CD14-positive monocyte (primary cell): Measurements from ENCODE around the gene SSBP2. TPM values are rescaled to one million over a fixed set of nuclear protein-coding genes. Genes with fewer than 3 reads are reported as not detected.

Experiments used
- DNase-seq, 3 donors: peaks; one replicate each; pipeline ENCODE4 v3.0.0-alpha.2; 2011 to 2022
- H2AFZ ChIP-seq: 2 replicates; pipeline ENCODE4 v1.6.0; 2012; ENCODE audit warnings: mild to moderate bottlenecking, low read depth, low read length, inconsistent platforms; ENCODE audit not compliant: insufficient read depth, poor library complexity, severe bottlenecking
- H3K27ac ChIP-seq, 2 donors: 1 replicate in 1 of 2; 2 replicates in 1 of 2; pipeline ENCODE4 v1.5.1; 2012 to 2013; ENCODE audit warnings: low read length in 2 of 2, control low read depth in 1 of 2, inconsistent platforms in 1 of 2, low read depth in 1 of 2, mild to moderate bottlenecking in 1 of 2
- H3K27me3 ChIP-seq, 2 donors: one replicate each; pipeline versions ENCODE4 v1.6.0 to v1.6.1; 2011 to 2013; ENCODE audit warnings: low read length in 2 of 2; ENCODE audit not compliant: control insufficient read depth in 2 of 2, insufficient read depth in 2 of 2
- H3K36me3 ChIP-seq, 2 donors: replicated peaks in 1 of 2; 1 replicate in 1 of 2; 2 replicates in 1 of 2; pipeline versions ENCODE4 v1.5.1 to v1.6.1; 2012 to 2013; ENCODE audit warnings: low read length in 2 of 2, control low read depth in 1 of 2, inconsistent platforms in 1 of 2, mild to moderate bottlenecking in 1 of 2; ENCODE audit not compliant: insufficient read depth in 2 of 2, control insufficient read depth in 1 of 2
- H3K4me1 ChIP-seq, 2 donors: 1 replicate in 1 of 2; 2 replicates in 1 of 2; pipeline versions ENCODE4 v1.5.1 to v1.6.1; 2012 to 2013; ENCODE audit warnings: low read length in 2 of 2, control low read depth in 1 of 2, inconsistent platforms in 1 of 2, mild to moderate bottlenecking in 1 of 2, moderate library complexity in 1 of 2; ENCODE audit not compliant: insufficient read depth in 2 of 2, control insufficient read depth in 1 of 2
- H3K4me2 ChIP-seq: replicated peaks from 2 replicates; pipeline ENCODE3; 2012; ENCODE audit warnings: low read length, moderate library complexity, mild to moderate bottlenecking; ENCODE audit not compliant: poor library complexity, severe bottlenecking; ENCODE audit errors: extremely low read depth
- H3K4me3 ChIP-seq, 3 experiments: fragments of 200-600 bp in 1 of 3; sonication (generic) in 1 of 3; replicated peaks in 1 of 3; 1 replicate in 2 of 3; 2 replicates in 1 of 3; pipeline ENCODE4 v1.5.1; 2011 to 2013; ENCODE audit warnings: low read length in 3 of 3, mild to moderate bottlenecking in 3 of 3, control low read depth in 2 of 3, low read depth in 2 of 3, inconsistent platforms in 1 of 3, moderate library complexity in 1 of 3
- H3K79me2 ChIP-seq: 2 replicates; pipeline ENCODE4 v1.6.0; 2012; ENCODE audit warnings: mild to moderate bottlenecking, control low read depth, inconsistent platforms, low read length, moderate library complexity; ENCODE audit not compliant: insufficient read depth
- H3K9ac ChIP-seq: 2 replicates; pipeline ENCODE4 v1.6.0; 2017; ENCODE audit warnings: low read length, mild to moderate bottlenecking; ENCODE audit not compliant: insufficient read depth, poor library complexity, severe bottlenecking
- H3K9me3 ChIP-seq, 2 donors: replicated peaks in 1 of 2; 1 replicate in 1 of 2; 2 replicates in 1 of 2; pipeline versions ENCODE4 v1.5.1 to v1.6.1; 2012 to 2013; ENCODE audit warnings: low read length in 2 of 2, control low read depth in 1 of 2; ENCODE audit not compliant: control insufficient read depth in 1 of 2, insufficient read depth in 1 of 2
- H4K20me1 ChIP-seq: 2 replicates; pipeline ENCODE4 v1.6.0; 2012; ENCODE audit warnings: mild to moderate bottlenecking, low read length, control low read depth, moderate library complexity; ENCODE audit not compliant: insufficient read depth
- H3K27ac Mint-ChIP-seq, 7 donors: one replicate each; pipeline ENCODE4 v1.8.0; 2020; ENCODE audit warnings: mild to moderate bottlenecking in 7 of 7, mixed read lengths in 7 of 7, moderate library complexity in 6 of 7, inconsistent platforms in 2 of 7
- H3K27me3 Mint-ChIP-seq, 3 donors: one replicate each; pipeline ENCODE4 v1.8.0; 2021 to 2022; ENCODE audit warnings: low read depth in 3 of 3, mild to moderate bottlenecking in 3 of 3, mixed read lengths in 3 of 3, moderate library complexity in 3 of 3, inconsistent platforms in 1 of 3
- H3K36me3 Mint-ChIP-seq, 2 donors: one replicate each; pipeline ENCODE4 v1.8.0; 2020; ENCODE audit warnings: mixed read lengths in 2 of 2, inconsistent platforms in 1 of 2, mild to moderate bottlenecking in 1 of 2
- H3K4me1 Mint-ChIP-seq: one replicate; pipeline ENCODE4 v1.8.0; 2020; ENCODE audit warnings: mild to moderate bottlenecking, mixed read lengths
- H3K4me3 Mint-ChIP-seq, 2 donors: one replicate each; pipeline ENCODE4 v1.8.0; 2020; ENCODE audit warnings: mild to moderate bottlenecking in 2 of 2, mixed read lengths in 2 of 2, moderate library complexity in 1 of 2
- H3K9me3 Mint-ChIP-seq, 7 donors: one replicate each; pipeline ENCODE4 v1.8.0; 2020 to 2022; ENCODE audit warnings: mixed read lengths in 7 of 7, mild to moderate bottlenecking in 6 of 7, moderate library complexity in 6 of 7, inconsistent platforms in 2 of 7
- WGBS: methylation state at CpG from one replicate; pipeline ENCODE4 v1.1.5; 2013; ENCODE audit warnings: missing lambda C conversion rate; ENCODE audit not compliant: insufficient coverage; 5-methylcytosine and 5-hydroxymethylcytosine counted together
- intact Hi-C, 2 donors: fragments of 100-400 bp; cut with micrococcal nuclease; formaldehyde crosslinking; loops; one replicate each; pipeline versions ENCODE4 v1.15.0 to v1.15.1; 2023
- polyA plus RNA-seq, 3 donors: library from polyadenylated mRNA; depleted of rRNA in 1 of 3; unstranded in 2 of 3; stranded (reverse) in 1 of 3; fragments of 300-500 nt in 2 of 3; fragments of >200 nt in 1 of 3; fragmentation: Illumina TruSeq in 2 of 3; gene quantifications; 1 replicate in 2 of 3; 2 replicates in 1 of 3; pipeline ENCODE4 v1.2.3, GENCODE V29; 2012 to 2021
- TF ChIP-seq, protein P1 (sequence below): fragments of 200-600 bp; IDR thresholded peaks from one replicate; pipeline ENCODE4 v1.8.0; 2022; ENCODE audit warnings: antibody characterized with exemption, mild to moderate bottlenecking

Gene SSBP2
- polyA plus RNA-seq, 3 donors, result 29.1 to 55.2 (median 53.4) TPM

GRCh38 chr5:81552852-81553566, 197.9 kb downstream of the SSBP2 start:
- Histone ChIP-seq H3K9ac (no peak overlapping the region), H3K79me2 (no peaks in the 10 kb centered on the region), H3K27ac (no peak overlapping the region), H3K4me2 (no peak overlapping the region), H2AFZ (no peak overlapping the region), H3K4me3 (no peak overlapping the region), H3K36me3 (no peaks in the 10 kb centered on the region), H3K9me3 (no peaks in the 10 kb centered on the region), H3K4me1 (no peaks in the 10 kb centered on the region), H4K20me1 (no peaks in the 10 kb centered on the region), H3K27me3 (no peaks in the 10 kb centered on the region)
- TF ChIP-seq, protein P1, sequence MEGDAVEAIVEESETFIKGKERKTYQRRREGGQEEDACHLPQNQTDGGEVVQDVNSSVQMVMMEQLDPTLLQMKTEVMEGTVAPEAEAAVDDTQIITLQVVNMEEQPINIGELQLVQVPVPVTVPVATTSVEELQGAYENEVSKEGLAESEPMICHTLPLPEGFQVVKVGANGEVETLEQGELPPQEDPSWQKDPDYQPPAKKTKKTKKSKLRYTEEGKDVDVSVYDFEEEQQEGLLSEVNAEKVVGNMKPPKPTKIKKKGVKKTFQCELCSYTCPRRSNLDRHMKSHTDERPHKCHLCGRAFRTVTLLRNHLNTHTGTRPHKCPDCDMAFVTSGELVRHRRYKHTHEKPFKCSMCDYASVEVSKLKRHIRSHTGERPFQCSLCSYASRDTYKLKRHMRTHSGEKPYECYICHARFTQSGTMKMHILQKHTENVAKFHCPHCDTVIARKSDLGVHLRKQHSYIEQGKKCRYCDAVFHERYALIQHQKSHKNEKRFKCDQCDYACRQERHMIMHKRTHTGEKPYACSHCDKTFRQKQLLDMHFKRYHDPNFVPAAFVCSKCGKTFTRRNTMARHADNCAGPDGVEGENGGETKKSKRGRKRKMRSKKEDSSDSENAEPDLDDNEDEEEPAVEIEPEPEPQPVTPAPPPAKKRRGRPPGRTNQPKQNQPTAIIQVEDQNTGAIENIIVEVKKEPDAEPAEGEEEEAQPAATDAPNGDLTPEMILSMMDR, result no peak
- Mint-ChIP-seq H3K4me3 (no peak overlapping the region), H3K9me3 (no peaks in the 10 kb centered on the region), H3K27me3 (peaks cover 0 to 2% (median 0%) of the 10 kb centered on the region in 3 donors), H3K36me3 (peaks cover 0 to 18% of the 10 kb centered on the region in 2 donors), H3K4me1 (peaks cover 4% of the 10 kb centered on the region), H3K27ac (no peak overlapping the region)
- no peak for DNase-seq
- intact Hi-C loops, result no loop called here
- no CpG with 5 or more reads among the region's 2 CpGs for WGBS

DNA sequence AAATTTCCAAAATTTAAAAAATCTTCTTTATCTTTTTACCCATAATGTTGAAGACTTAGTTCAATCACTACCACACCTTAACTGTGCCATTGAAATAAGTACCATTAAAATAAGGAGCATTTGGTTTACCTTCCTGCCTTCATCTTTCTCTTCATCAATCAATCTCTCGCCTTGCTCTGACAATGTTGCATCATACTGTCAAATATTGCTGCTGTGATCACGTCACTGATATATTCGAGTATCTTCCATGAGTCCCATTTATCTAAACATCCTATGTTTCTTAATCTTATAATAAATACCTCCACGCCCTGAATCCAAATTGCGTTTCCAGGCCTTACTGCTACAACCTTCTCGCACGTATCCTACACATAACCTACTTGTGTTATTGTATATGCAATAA, 201.8 kb downstream of the SSBP2 start:
- no peak overlapping the region for H3K27ac Mint-ChIP-seq
- Histone ChIP-seq H3K36me3 (no peaks in the 10 kb centered on the region), H3K4me2 (no peak overlapping the region), H4K20me1 (no peaks in the 10 kb centered on the region), H3K4me1 (no peaks in the 10 kb centered on the region), H3K27ac (no peak overlapping the region), H3K9ac (no peak overlapping the region), H3K4me3 (no peak overlapping the region), H3K79me2 (no peaks in the 10 kb centered on the region), H3K9me3 (peaks cover 0 to 2% of the 10 kb centered on the region in 2 donors), H3K27me3 (no peaks in the 10 kb centered on the region), H2AFZ (no peak overlapping the region)
- TF ChIP-seq, protein P1, result no peak
- intact Hi-C loops, result no loop called here
- H3K9me3 Mint-ChIP-seq, result peaks cover 0 to 4% (median 1%) of the 10 kb centered on the region in 7 donors
- WGBS, result 100% methylated on average over 3 of the region's 7 CpGs
- H3K27me3 Mint-ChIP-seq, result peaks cover 0 to 2% (median 0%) of the 10 kb centered on the region in 3 donors
- H3K4me1 Mint-ChIP-seq, result peaks cover 4% of the 10 kb centered on the region
- peaks cover 0 to 23% of the 10 kb centered on the region in 2 donors for H3K36me3 Mint-ChIP-seq
- no peak overlapping the region for H3K4me3 Mint-ChIP-seq
- DNase-seq, result no peak
